ENCODE results near the gene PTGDR. TPM values are rescaled to one million over a fixed set of nuclear protein-coding genes. Genes with fewer than 3 reads are reported as not detected.
A peak's percentile ranks its signal among the peaks of the same experiment; 100 is the strongest.

The PTGDR gene
- total and polyA plus RNA-seq, 7 donors, result 0.28 to 8.2 (median 0.93) TPM; not detected in 1

GRCh38 chr14:52315355-52315718 lies 47.8 kb downstream of the PTGDR start:
- Histone ChIP-seq H3K4me1 (peaks cover 0 to 25% (median 19%) of the 10 kb centered on the region in 4 donors), H3K4me3 (peak overlapping the region in 3 of 4 donors; percentile 44 to 54 (median 53)), H3K9me3 (no peaks in the 10 kb centered on the region), H3K36me3 (no peaks in the 10 kb centered on the region), H3K27me3 (peaks cover 0 to 33% (median 15%) of the 10 kb centered on the region in 3 donors), H3K27ac (peak overlapping the region in 3 of 4 donors; percentile 43 to 79 (median 57))
- whole genome bisulfite sequencing, 2 donors, result 17 to 20% methylated on average over 11 of the region's 11 CpGs
- intact Hi-C loops (cut with DNase I), result no loop called here
- DNase-seq, result no peak
- no peak for TF ChIP-seq POLR2AphosphoS5 (IDR thresholded peaks at IDR 0.05)

- WGBS, 2 donors, result 35 to 83% methylated on average over 2 of the region's 2 CpGs
- peaks cover 0 to 26% (median 15%) of the 10 kb centered on the region in 3 donors for H3K27me3 ChIP-seq
- H3K9me3 ChIP-seq, result peaks cover 0 to 2% (median 0%) of the 10 kb centered on the region in 4 donors
- no peak for DNase-seq
- peaks cover 0 to 21% (median 19%) of the 10 kb centered on the region in 4 donors for H3K4me1 ChIP-seq
- H3K4me3 ChIP-seq, result no peak overlapping the region
- TF ChIP-seq CTCF (IDR thresholded peaks at IDR 0.05) (no peak), EP300 (IDR thresholded peaks at IDR 0.05) (no peak)
- intact Hi-C loops (cut with DNase I), result no loop called here
- H3K27ac ChIP-seq, result no peak overlapping the region
- H3K36me3 ChIP-seq, result no peaks in the 10 kb centered on the region
Observed at GRCh38 chr14:52318062-52318461, 50.6 kb downstream of the PTGDR start.

- intact Hi-C loops (cut with DNase I), result no loop called here
- H3K27me3 ChIP-seq, result peaks cover 0 to 16% (median 11%) of the 10 kb centered on the region in 3 donors
- no peak for DNase-seq
- no peaks in the 10 kb centered on the region for H3K36me3 ChIP-seq
- no peak overlapping the region for H3K27ac ChIP-seq
- H3K4me3 ChIP-seq, result no peak overlapping the region
- WGBS, 2 donors, result 67 to 79% methylated on average over 5 of the region's 5 CpGs
- peaks cover 0 to 2% (median 0%) of the 10 kb centered on the region in 4 donors for H3K9me3 ChIP-seq
- TF ChIP-seq POLR2AphosphoS5 (IDR thresholded peaks at IDR 0.05) (no peak), EP300 (IDR thresholded peaks at IDR 0.05) (no peak), POLR2A (IDR thresholded peaks at IDR 0.05) (no peak), CTCF (IDR thresholded peaks at IDR 0.05) (no peak)
- H3K4me1 ChIP-seq, result peaks cover 0 to 12% (median 11%) of the 10 kb centered on the region in 4 donors
Observed at GRCh38 chr14:52318826-52319645, 51.5 kb downstream of the PTGDR start.

GRCh38 chr14:52319919-52320318 lies 52.4 kb downstream of the PTGDR start:
- intact Hi-C loops (cut with DNase I), result no loop called here
- H3K27ac ChIP-seq, result no peak overlapping the region
- DNase-seq, result no peak
- H3K36me3 ChIP-seq, result no peaks in the 10 kb centered on the region
- peaks cover 0 to 2% (median 0%) of the 10 kb centered on the region in 4 donors for H3K9me3 ChIP-seq
- no peak for TF ChIP-seq EP300 (IDR thresholded peaks at IDR 0.05)
- TF ChIP-seq CTCF (IDR thresholded peaks at IDR 0.05), result no peak
- TF ChIP-seq POLR2A (IDR thresholded peaks at IDR 0.05), result no peak
- no peak for TF ChIP-seq POLR2AphosphoS5 (IDR thresholded peaks at IDR 0.05)
- H3K4me3 ChIP-seq, result no peak overlapping the region
- peaks cover 0 to 4% (median 3%) of the 10 kb centered on the region in 4 donors for H3K4me1 ChIP-seq
- WGBS, 2 donors, result 85 to 89% methylated on average over 3 of the region's 3 CpGs
- H3K27me3 ChIP-seq, result peaks cover 0 to 7% (median 4%) of the 10 kb centered on the region in 3 donors

GRCh38 chr14:52325126-52325525 lies 57.6 kb downstream of the PTGDR start:
- TF ChIP-seq POLR2A (IDR thresholded peaks at IDR 0.05) (no peak), EP300 (IDR thresholded peaks at IDR 0.05) (no peak), POLR2AphosphoS5 (IDR thresholded peaks at IDR 0.05) (peak in 1 of 4 donors; percentile 23), CTCF (IDR thresholded peaks at IDR 0.05) (no peak)
- no peak for DNase-seq
- no peaks in the 10 kb centered on the region for H3K36me3 ChIP-seq
- 55 to 81% methylated on average over 3 of the region's 3 CpGs for WGBS, 2 donors
- H3K27ac ChIP-seq, result peak overlapping the region in 1 of 4 donors; percentile 32
- intact Hi-C loops (cut with DNase I), result no loop called here
- no peak overlapping the region for H3K4me3 ChIP-seq
- peaks cover 0 to 19% (median 10%) of the 10 kb centered on the region in 4 donors for H3K4me1 ChIP-seq
- no peaks in the 10 kb centered on the region for H3K27me3 ChIP-seq
- peaks cover 0 to 2% (median 0%) of the 10 kb centered on the region in 4 donors for H3K9me3 ChIP-seq

Data from sigmoid colon (tissue), 7 donors.